SH-SY5Y (cell line): ENCODE data around the gene CHIT1.

ENCODE experiments used
- GATA2 ChIP-seq: IDR thresholded peaks from 2 replicates; pipeline ENCODE4 v1.6.1; 2011; ENCODE audit warnings: mild to moderate bottlenecking, low read depth, low read length
- GATA3 ChIP-seq: IDR thresholded peaks from 2 replicates; pipeline ENCODE4 v1.6.1; 2011; ENCODE audit warnings: low read depth, mild to moderate bottlenecking, low read length, moderate library complexity

DNA sequence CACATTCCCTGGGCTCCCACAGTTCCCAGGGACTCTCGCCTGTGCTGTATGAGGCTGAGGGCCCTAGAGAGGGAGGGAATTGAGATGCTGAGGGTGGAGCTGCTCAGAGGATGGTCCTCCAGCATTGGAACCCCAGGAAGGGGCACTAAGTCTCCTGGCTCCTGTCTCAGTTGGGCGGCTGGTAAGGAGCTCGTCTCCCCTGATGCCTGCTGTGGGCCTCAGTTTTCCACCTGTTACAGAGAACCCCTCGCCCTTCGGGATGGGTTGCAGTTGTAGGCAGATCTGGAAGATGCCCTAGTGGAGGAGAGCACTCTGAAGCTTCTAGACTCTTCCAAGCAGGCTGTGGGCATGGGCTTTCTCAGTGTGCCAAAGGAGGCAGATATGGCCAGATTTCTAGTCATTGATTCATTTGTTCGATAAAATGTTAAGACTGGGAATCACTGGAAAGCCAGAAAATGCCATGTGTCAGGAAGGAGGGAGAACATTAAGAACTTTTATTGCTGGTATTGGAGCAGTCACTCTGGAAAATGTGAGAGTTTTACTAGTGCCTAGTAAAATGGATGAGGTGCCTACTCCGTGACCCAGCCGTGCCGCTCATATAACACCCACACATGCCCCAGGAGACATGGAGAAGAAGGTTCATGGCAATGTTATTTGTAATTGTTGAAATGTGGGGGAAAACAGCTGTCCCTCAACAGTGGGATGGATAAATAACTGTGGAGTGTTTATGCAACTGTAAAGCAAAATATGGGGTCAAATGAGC is 53.0 kb downstream of the CHIT1 start:
- TF ChIP-seq GATA2 (no peak), GATA3 (no peak)
